GM19240 (cell line): ENCODE measurements around the gene CAMK2D.

Experiments
- DNase-seq: peaks from one replicate; pipeline ENCODE4 v3.0.0; 2011; ENCODE audit warnings: low spot score; ENCODE audit not compliant: insufficient read length

Gene CAMK2D

DNA sequence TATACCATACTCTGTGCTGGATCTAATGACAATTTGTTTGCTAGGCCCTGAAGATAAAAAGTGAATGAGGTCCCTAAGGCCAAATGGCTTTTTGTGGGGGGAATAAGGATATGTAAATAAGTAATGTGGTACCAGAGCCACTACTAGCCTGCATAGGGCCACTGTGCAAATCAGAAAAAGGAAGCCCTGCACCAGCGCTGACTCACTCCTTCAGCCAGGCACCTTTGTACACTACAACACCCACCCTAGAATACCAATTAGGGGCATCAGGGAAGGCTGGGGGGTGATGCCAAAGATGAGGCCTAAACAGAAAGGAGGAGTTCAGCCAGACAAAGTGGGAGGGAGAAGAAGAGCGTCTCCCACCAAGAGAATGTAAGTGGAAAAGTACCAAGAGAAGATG is 122.2 kb downstream of the CAMK2D start:
- DNase-seq: no peak

DNA sequence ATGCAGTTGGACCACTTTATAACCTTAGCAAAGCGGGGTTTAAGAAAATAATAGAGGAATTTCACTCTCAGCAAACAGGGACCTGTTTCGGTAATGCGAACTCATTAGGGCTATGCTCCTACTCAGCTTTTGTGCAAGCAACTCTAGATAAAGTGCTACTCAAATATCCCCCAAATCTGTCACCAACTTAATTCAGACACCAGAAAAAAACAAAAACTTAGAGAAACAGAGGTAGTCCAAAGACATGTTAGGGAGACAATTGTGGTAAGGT is 123.0 kb downstream of the CAMK2D start:
- no peak for DNase-seq

DNA sequence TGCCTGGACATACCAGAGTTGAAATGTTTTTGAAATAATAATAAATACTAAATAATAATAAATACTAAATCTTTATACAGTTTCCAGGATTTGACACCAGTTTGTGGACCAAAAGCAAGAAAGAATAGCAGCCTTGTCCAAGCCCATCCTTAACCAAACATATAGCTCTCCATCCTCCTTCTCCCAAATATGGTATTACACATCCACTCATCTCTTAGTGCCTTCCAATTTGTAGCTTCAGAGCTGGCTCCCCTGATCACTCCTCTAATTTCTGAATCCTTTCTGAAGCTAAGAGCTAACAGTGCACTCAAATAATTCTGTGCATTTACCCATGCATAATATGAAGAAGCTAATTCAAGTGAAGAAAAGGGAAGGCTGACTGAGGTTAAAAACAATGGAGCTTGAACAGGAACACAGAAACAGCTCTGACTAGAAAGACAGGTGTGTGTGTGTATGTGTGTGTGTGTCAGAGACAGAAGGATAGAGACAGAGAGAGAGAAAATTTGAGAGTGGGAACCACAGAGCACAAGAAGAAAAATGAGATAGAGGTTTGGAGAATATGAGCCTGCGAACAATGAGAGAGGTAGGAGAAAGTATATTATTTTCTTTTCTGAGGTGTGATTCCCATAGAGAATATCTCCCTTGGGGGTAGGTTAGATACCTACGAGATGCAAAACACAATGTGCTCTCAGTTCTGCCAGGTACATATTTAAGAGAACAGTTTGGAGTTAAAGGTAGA is 123.5 kb downstream of the CAMK2D start:
- DNase-seq: no peak

DNA sequence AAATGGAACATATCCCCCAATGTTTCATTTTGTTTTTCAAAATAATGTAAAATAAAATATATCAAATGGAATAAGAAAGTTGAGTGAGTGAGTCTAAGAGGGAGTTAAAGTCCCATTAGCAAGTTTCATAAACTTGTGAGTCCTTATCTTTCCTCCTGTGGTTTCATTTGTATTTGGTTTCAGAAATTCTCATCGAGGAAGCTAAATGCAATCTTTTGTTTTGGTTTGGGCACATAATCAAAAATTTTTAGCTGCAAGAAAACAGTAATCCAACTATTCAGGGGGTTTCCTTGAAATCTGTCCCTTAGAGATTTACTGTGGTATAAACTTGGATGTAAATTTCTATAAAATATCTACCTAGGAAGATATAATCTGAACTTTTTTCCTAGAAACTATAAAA is 124.2 kb downstream of the CAMK2D start:
- DNase-seq: no peak

DNA sequence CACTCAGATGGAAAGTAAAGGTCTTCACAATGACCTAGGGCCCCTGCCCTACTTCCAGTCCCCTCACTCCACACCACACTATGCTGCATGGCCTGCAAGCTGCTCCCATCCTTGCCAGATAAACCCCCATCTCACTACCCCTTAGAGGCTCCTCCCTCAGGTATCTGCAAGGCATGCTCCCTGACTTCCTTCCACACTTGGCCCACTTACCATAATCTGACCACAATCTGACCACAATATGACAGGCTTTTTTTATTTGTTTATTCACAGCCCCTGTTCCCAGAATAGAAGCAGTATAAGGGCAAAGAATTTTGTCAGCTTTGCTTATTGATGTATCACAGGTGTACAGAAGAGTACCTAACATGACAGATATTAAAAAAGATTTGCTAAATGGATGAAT is 124.7 kb downstream of the CAMK2D start:
- no peak for DNase-seq

DNA sequence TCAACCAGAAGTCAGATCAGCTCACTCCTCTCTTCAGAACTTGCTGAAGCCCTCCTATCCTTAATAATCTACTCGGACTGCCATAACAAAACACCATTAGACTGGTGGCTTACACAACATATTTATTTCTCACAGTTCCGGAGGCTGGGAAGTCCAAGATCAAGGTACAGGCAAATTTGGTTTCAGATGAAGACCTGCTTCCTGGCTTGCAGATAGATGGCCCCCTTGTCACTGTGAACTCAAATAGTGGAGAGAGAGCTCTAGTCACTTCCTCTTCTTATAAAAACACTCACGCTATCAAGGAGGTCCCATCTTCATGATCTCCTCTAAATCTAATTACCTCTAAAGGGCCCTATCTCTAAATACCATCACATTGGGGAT is 125.1 kb downstream of the CAMK2D start:
- DNase-seq: no peak

DNA sequence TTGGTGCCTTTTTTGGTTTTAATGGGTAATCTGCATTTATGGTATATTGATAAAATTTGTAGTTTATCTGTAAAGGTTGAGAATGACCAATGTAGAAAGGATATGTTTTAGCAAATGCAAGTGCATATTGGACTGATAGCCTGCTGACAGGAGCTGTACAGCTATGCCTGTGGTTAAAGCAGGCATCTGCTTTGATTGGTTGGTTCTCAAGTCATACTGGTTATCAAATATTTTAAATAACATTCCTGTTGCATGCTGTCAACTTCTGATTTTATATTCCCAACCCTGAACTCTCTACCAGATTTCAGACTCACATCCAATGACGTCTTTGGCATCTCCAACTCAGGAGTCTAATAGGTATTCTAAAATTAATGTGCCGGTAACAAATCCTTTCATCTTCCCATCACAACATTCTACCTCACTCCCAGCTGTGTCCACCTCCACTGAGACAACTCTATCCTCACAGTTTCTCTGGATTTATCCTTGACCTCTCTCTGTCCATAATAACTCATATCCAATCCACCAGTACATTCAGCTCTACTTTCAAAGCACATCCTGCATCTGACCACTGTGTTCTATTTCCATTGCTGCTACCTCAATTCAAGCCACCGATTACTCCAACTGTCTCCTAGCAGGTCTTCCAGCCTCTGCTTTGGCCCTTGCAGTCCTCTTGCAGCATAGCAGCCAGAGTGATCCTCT is 125.7 kb downstream of the CAMK2D start:
- DNase-seq: no peak

DNA sequence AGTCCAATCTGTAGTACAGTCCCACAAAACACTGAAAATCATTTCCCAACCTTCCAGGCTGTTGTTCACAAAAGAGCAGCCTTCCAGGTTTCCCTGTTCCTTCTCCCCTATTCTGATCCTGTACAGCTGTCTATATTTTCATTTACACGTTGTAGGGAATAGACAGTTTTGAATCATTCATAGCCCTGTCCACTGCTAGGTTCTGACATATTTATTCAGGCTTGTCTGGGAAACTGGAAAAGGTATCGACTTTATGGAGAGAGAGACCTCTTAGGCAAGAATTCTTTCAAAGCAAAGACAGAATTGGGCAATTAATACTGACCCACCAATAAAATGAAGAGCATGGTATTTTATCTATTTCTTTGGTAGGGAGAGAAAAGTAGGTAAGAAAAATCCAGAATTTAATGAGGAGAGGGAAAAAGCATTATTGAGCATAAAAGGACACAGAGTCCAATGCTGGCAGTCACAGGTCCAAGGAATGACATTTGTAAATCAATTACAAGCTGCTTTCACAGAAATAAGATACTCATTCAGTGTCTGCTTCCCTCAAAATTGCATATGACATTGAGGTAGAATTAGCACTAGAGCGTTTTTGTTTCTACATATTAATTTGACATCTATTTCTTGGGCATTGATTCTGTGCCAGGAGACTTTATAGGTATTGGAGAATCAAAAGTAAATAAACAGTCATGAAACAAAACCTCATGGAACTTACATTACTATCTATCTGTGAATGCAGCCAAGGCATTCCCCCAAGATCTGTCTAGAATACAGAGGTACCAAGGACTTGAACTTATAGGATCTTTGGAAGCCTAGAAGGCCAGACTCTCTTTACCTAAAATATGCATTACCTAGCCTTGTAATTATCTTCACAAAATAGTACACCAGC is 127.2 kb downstream of the CAMK2D start:
- no peak for DNase-seq

DNA sequence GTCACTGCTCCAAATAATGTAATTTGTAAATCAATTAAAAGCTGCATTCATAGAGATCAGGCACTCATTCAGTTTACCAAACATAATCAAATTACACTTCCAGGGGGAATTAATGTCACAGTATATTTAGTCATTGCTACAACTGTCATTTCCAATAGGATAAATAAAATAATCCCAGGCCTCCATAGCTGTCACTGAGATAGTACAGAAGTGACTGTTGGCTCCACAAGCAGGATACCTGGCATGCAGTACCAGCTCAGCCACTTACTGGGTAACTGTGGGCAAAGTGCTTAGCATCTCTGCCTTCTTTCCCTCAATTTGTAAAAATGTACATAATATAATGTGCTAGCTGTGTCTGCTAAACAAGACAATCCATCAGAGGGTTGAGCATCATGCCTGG is 128.1 kb downstream of the CAMK2D start:
- no peak for DNase-seq

DNA sequence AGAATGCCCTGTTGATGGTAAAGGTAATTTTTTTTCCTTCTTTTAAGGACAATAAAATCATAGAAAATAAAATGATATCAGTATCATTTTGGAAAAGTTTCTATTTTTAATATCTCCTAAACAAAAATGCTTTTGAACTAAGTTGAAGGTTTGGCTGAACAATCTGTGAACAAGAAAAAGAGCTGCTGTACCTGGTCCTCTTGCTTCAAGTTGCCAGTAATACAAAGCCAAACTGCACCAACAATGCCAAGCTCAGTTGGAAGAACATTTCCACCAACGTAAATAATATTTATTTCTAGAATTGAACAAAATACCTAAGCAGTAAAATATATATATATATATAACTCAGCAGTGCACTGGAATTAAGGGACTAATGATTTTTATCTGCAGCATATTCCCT is 132.8 kb downstream of the CAMK2D start:
- DNase-seq: no peak

DNA sequence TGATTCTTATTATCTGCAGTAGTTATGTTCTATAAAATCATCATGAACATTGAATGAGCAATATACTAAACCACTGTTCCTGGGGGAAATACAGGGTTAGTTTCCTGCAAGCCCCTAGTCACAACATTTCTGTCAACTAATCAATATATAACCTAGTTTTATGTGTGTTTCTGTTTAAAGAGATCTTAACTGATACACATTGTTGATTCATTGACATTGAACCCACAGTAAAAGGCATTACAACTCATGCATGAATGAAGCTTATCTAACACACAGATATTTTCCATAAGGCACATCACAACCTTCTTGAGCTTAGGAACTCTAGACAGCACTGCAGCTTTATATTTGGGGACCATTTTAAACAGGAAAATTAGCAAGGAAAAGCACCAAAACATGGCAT is 134.2 kb downstream of the CAMK2D start:
- DNase-seq: no peak

DNA sequence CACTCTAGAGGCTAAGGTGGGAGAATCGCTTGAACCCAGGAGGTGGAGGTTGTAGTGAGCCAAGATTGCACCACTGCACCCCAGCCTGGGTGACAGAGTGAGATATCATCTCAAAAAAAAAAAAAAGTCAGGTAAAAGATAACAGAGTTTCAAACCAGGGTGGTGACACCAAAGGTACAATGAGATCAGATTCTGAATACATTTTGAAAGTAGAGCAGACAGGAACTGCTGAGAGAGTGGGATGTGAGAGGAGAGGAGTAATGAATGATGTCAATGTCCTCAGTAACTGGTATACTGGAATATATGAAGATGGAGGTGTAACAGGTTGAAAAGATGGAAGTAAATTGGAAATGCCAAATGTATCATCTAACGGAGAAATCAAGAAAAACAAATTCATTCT is 135.6 kb downstream of the CAMK2D start:
- no peak for DNase-seq

DNA sequence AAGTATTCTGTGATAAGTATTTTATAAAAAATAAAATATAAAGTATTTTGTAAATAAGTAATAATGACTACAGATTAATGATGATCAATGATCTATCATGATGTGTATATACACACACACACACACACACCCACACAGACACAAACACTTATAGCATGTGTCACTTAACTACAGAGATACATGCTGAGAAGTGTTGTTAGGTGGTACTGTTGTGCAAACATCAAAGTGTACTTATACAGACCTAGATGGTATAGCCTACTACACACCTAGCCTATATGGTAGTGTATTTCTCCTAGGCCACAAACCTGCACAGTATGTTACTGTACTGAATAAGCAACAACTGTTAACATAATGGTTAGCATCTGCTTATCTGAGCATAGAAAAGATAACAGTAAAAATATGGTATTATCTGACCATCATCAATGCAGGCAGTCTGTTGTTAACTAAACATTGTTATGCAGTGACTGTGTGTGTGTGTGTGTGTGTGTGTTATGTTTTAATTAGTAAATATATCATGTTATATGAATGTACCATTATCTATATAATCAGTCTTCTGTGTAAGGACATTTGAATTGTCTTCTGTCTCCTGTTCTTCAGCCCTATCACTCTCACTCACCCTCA is 138.2 kb downstream of the CAMK2D start:
- DNase-seq: no peak

DNA sequence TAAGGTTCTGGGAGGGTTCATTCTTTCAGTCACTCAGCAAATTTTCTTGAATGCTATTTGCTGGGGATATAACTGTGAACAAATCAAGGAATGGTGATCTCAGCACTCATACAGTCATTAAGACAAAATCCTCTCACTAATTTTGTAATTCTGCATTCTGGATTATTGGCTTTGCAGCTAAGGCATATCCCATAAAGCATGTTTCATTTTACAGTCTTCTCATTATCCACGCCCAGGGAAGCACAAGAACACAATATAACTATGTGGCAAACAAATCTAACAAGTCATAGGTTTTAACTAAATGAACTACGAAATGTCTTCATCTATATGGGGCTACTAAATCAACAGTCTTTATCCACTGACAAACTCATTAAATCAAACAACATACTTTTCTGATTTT is 139.9 kb downstream of the CAMK2D start:
- DNase-seq: no peak

DNA sequence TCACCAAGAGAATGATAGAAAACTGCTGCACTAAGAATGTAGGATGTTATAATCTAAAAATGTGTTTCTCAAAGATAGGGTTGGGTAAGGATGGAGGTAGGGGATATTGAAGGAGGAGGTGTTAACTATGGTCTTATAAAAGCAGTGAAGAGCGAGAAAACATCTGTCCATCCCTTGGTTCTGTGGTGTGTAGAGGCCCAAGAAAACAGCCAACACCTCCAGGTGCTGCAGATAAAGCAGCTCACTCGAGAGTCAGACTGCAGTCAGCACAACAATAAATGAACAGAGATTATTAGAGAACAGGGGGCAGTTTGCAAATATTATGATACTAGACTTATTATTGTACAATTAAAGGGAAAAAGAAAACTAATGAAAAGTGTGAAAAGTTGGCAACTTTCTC is 141.5 kb downstream of the CAMK2D start:
- DNase-seq: no peak

DNA sequence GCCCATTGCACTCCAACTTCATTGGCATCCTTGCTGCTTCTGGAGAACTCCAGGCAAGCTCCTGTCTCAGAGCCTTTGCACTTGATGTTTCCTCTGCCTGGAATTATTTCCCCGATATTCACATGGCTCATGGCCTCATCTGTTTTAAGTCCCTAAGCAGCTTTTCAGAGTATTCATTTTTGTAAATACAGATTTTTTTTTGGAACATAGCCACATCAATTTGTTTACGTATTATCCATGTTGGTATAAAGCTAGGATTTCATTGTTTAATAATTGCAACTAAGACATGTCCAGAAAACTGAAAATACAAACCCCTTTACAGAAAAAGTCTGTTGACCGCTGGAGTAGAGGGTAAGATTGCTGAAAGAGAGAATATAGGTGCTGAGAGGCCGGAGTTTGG is 142.0 kb downstream of the CAMK2D start:
- no peak for DNase-seq

DNA sequence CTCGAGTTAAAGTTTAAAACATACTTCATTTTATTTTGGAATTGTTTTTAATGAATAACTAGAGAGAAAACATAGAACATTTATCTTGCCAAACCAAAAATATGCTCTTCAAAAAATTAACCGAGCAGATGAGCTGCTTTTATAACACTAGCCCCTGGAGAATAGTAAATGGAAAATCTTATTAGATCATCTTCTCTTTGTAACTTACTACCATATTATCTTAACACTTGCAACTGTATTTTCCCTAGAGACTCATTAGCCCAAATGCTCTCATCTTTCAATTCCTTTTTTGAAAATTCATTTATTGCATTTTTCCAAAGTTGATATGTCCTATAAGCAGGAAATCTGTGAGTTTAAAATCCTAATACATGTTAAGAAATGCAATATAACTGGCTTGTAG is 143.3 kb downstream of the CAMK2D start:
- no peak for DNase-seq

DNA sequence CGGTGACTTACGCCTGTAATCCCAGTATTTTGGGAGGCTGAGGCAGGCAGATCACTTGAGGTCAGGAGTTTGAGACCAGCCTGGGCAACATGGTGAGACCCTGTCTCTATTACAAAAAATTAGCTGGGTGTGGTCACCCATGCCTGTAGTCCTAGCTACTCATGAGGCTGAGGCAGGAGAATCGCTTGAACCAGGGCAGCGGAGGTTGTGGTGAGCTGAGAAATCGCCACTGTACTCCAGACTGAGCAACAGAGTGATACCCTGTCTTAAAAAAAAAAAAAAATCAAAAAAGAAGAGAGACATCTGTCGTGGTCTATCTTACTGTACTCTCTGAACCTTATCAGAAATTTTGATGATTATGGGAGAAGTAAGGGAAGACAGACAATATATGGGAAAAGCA is 144.3 kb downstream of the CAMK2D start:
- DNase-seq: no peak

DNA sequence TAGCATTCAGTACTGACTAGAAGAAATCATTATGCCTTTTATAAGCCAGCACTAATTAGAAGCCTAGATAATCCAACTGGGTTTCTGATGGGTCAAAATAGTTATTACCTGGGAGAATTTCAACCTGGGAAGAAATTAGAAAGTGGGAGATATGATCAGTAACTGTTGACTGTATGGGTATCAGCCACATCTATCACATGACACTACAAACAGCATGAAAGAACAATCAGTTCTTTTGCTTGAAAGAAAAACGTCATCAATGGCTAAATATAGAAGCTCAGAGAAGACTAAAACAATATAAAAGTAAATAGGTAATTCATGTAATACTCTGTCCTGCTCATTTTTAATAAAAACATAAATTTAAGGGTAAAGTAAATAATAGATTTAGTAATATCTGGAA is 145.1 kb downstream of the CAMK2D start:
- DNase-seq: no peak

DNA sequence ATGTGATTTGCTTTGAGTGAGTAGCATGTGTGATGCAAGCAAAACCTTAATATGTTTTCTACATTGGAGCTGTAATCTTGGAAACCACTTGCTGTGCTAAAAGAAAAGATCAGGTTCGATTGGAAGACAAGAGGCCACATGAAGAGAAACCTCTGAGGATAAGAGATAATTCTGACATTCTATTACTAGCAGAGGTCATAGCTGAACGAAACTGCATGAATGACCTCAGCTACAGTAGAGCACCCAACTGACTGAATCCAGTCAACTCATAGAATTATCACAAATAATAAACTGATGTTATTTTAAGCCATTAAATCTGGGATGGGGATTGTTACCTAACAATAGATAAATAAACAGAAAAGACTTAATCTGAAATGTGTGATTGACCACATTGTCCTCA is 147.1 kb downstream of the CAMK2D start:
- no peak for DNase-seq

DNA sequence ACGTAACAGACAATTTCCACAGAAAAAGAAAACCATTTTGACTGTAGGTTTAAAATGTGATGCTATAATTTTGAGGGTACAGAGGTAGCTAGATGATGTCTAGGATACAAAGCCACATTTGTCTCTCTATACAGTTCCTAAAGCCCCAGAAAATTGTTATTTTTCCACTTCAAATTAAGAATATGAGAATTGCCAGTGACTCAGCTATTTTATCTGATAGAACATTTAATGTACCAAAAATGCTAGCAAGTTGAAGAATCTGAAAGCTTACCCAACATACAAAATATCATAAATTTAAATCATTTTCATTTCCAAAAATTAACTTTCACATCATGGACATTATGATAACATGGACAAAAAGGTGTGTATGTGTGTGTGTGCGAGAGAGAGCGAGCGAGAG is 148.0 kb downstream of the CAMK2D start:
- DNase-seq: no peak

DNA sequence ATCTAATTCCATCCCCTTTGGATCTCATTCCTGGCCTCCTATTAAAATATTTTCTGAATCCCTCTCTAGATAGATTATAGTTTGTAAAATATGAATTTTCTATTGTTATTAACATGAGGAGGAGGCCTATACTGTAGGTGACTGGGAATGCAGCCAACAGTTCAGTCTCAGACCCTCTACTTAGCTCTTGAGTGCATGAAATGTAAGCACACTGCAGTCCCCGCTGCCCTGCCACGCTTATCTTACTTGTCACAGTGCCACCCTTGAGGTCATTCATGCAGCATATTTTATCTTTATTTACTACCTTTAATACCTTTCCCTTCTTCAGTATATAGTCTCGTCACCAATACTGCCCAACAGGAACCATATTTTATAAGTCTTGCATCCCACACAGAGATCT is 151.0 kb downstream of the CAMK2D start:
- no peak for DNase-seq
